ENCODE measurements around the gene METTL8.
A peak's percentile ranks its signal among the peaks of the same experiment; 100 is the strongest.
"Not testable (repeated sequence)": the region's sequence is repeated elsewhere in the genome, so short reads cannot be mapped to it uniquely, and the experiment has no call there.

The METTL8 gene

GRCh38 chr2:171311589-171311988 lies 122.2 kb downstream of the METTL8 start:
- not testable (repeated sequence) for DNase-seq (ENCODE audit: low spot score)

- DNase-seq (ENCODE audit: low spot score): no peak
These were observed 122.9 kb downstream of the METTL8 start for GRCh38 chr2:171310889-171311288.

GRCh38 chr2:171309455-171310286 lies 124.1 kb downstream of the METTL8 start:
- DNase-seq (ENCODE audit: low spot score): no peak

GRCh38 chr2:171308280-171309054 lies 125.3 kb downstream of the METTL8 start:
- DNase-seq (ENCODE audit: low spot score): no peak

GRCh38 chr2:171307560-171307959 lies 126.2 kb downstream of the METTL8 start:
- no peak for DNase-seq (ENCODE audit: low spot score)

- DNase-seq (ENCODE audit: low spot score): peak; percentile 47
These were observed 135.8 kb downstream of the METTL8 start for GRCh38 chr2:171297956-171298355.

- DNase-seq (ENCODE audit: low spot score): no peak
These were observed 139.2 kb downstream of the METTL8 start for GRCh38 chr2:171294608-171295007.

GRCh38 chr2:171293661-171294060 lies 140.1 kb downstream of the METTL8 start:
- no peak for DNase-seq (ENCODE audit: low spot score)

- no peak for DNase-seq (ENCODE audit: low spot score)
These were observed 143.8 kb downstream of the METTL8 start for GRCh38 chr2:171289991-171290390.

- no peak for DNase-seq (ENCODE audit: low spot score)
These were observed 144.5 kb downstream of the METTL8 start for GRCh38 chr2:171289316-171289715.

GRCh38 chr2:171287611-171288010 lies 146.2 kb downstream of the METTL8 start:
- DNase-seq (ENCODE audit: low spot score): no peak

GRCh38 chr2:171287036-171287571 lies 146.7 kb downstream of the METTL8 start:
- DNase-seq (ENCODE audit: low spot score): no peak

- DNase-seq (ENCODE audit: low spot score): no peak
These were observed 152.7 kb downstream of the METTL8 start for GRCh38 chr2:171281110-171281509.

- DNase-seq (ENCODE audit: low spot score): no peak
These were observed 153.6 kb downstream of the METTL8 start for GRCh38 chr2:171279983-171280790.

GRCh38 chr2:171274757-171275156 lies 159.0 kb downstream of the METTL8 start:
- DNase-seq (ENCODE audit: low spot score): no peak

GRCh38 chr2:171271971-171272436 lies 161.8 kb downstream of the METTL8 start:
- peak; percentile 76 for DNase-seq (ENCODE audit: low spot score)

- no peak for DNase-seq (ENCODE audit: low spot score)
These were observed 162.4 kb downstream of the METTL8 start for GRCh38 chr2:171271386-171271785.

- no peak for DNase-seq (ENCODE audit: low spot score)
These were observed 165.7 kb downstream of the METTL8 start for GRCh38 chr2:171267855-171268629.

Data from hepatic stellate cell (primary cell).